ENCODE results near the gene CEP68.
A peak's percentile ranks its signal among the peaks of the same experiment; 100 is the strongest.

Gene CEP68

GRCh38 chr2:65056215-65057053, at the start of gene CEP68:
Gene CEP68, plus strand, starts transcription at chr2:65056416. Its CDS starts 13,029 bp downstream, at chr2:65069445.
- TF ChIP-seq, protein P1, sequence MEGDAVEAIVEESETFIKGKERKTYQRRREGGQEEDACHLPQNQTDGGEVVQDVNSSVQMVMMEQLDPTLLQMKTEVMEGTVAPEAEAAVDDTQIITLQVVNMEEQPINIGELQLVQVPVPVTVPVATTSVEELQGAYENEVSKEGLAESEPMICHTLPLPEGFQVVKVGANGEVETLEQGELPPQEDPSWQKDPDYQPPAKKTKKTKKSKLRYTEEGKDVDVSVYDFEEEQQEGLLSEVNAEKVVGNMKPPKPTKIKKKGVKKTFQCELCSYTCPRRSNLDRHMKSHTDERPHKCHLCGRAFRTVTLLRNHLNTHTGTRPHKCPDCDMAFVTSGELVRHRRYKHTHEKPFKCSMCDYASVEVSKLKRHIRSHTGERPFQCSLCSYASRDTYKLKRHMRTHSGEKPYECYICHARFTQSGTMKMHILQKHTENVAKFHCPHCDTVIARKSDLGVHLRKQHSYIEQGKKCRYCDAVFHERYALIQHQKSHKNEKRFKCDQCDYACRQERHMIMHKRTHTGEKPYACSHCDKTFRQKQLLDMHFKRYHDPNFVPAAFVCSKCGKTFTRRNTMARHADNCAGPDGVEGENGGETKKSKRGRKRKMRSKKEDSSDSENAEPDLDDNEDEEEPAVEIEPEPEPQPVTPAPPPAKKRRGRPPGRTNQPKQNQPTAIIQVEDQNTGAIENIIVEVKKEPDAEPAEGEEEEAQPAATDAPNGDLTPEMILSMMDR (IDR thresholded peaks at IDR 0.05; ENCODE audit: low read depth, low read length, missing control alignments), result no peak
- H3K4me3 ChIP-seq (replicated peaks; ENCODE audit: low read depth, low read length), result peak within 1 kb of the TSS; percentile 67
- peak; percentile 88 for DNase-seq (ENCODE audit: extremely low read depth, low read depth)

DNA sequence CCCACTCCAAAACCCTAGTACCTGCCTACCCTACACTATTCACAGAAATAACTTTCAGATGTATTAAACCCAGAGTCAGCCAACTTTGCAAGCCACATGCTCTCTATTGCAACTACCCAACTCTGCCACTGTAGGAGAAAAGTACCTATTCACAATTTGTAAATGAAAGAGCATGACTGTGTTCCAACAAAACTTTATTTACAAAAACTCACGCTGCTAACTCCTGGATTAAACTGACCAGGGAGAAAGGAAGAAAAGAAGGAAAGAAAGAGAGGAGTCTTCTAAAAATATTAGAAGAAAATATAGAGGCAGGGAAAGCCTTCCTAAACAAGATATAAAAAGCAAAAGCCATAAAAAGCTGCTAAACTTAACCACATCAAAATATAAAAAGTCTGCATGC, 42.4 kb upstream of the CEP68 start:
- no peak for DNase-seq (ENCODE audit: extremely low read depth, low read depth)
- TF ChIP-seq, protein P1 (IDR thresholded peaks at IDR 0.05; ENCODE audit: low read depth, low read length, missing control alignments), result no peak
- no peak overlapping the region for H3K4me3 ChIP-seq (replicated peaks; ENCODE audit: low read depth, low read length)

GRCh38 chr2:65015731-65016130, 40.5 kb upstream of the CEP68 start:
- no peak for DNase-seq (ENCODE audit: extremely low read depth, low read depth)
- no peak overlapping the region for H3K4me3 ChIP-seq (replicated peaks; ENCODE audit: low read depth, low read length)
- TF ChIP-seq, protein P1 (IDR thresholded peaks at IDR 0.05; ENCODE audit: low read depth, low read length, missing control alignments), result no peak

- H3K4me3 ChIP-seq (replicated peaks; ENCODE audit: low read depth, low read length), result no peak overlapping the region
- TF ChIP-seq, protein P1 (IDR thresholded peaks at IDR 0.05; ENCODE audit: low read depth, low read length, missing control alignments), result no peak
These were observed 39.4 kb upstream of the CEP68 start for GRCh38 chr2:65016789-65017188.

GRCh38 chr2:65017335-65017734, 38.9 kb upstream of the CEP68 start:
- no peak overlapping the region for H3K4me3 ChIP-seq (replicated peaks; ENCODE audit: low read depth, low read length)
- DNase-seq (ENCODE audit: extremely low read depth, low read depth), result no peak
- TF ChIP-seq, protein P1 (IDR thresholded peaks at IDR 0.05; ENCODE audit: low read depth, low read length, missing control alignments), result peak; percentile 14

More at GRCh38 chr2:65016789-65017188, 39.4 kb upstream of the CEP68 start:
- no peak for DNase-seq (ENCODE audit: extremely low read depth, low read depth)

- TF ChIP-seq, protein P1 (IDR thresholded peaks at IDR 0.05; ENCODE audit: low read depth, low read length, missing control alignments), result no peak
- no peak for DNase-seq (ENCODE audit: extremely low read depth, low read depth)
- no peak overlapping the region for H3K4me3 ChIP-seq (replicated peaks; ENCODE audit: low read depth, low read length)
These were observed 38.1 kb upstream of the CEP68 start for GRCh38 chr2:65018141-65018582.
